H1 (cell line): ENCODE data around the gene CD48.

Source experiments
- CTCF ChIP-seq, 3 experiments: IDR thresholded peaks; 1 replicate in 2 of 3; 2 replicates in 1 of 3; pipeline versions ENCODE4 v1.5.1 to v1.6.1; 2011; ENCODE audit warnings: low read length in 3 of 3, mild to moderate bottlenecking in 3 of 3, inconsistent platforms in 2 of 3, low read depth in 1 of 3, moderate library complexity in 1 of 3; ENCODE audit not compliant: insufficient read depth in 1 of 3; ENCODE audit errors: control extremely low read depth in 1 of 3
- EZH2 ChIP-seq: fragments of 200-600 bp; sonication (generic); IDR thresholded peaks from 2 replicates; pipeline ENCODE4 v1.7.1; 2012; ENCODE audit warnings: low read depth, mild to moderate bottlenecking, moderate library complexity, low read length, inconsistent platforms; ENCODE audit not compliant: severe bottlenecking
- JUN ChIP-seq: IDR thresholded peaks from 2 replicates; pipeline ENCODE4 v1.6.1; 2011; ENCODE audit warnings: low read depth, mild to moderate bottlenecking, improper control_type of control experiment, low read length
- POLR2A ChIP-seq, 2 experiments: IDR thresholded peaks; 1 replicate in 1 of 2; 2 replicates in 1 of 2; pipeline ENCODE4 v1.6.1; 2011; ENCODE audit warnings: low read depth in 2 of 2, low read length in 2 of 2, mild to moderate bottlenecking in 2 of 2; ENCODE audit errors: control extremely low read depth in 1 of 2
- RAD21 ChIP-seq, 2 experiments: IDR thresholded peaks in 1 of 2; conservative IDR thresholded peaks in 1 of 2; 2 replicates each; pipeline ENCODE4 v1.6.1; 2011; ENCODE audit warnings: low read depth in 2 of 2, low read length in 2 of 2, improper control_type of control experiment in 1 of 2, inconsistent platforms in 1 of 2, mild to moderate bottlenecking in 1 of 2, moderate library complexity in 1 of 2

- TF ChIP-seq POLR2A (IDR thresholded peaks at IDR 0.05; ENCODE audit: control extremely low read depth in 1 of 2, low read depth in 2 of 2, low read length in 2 of 2): no peak
- TF ChIP-seq EZH2: no peak
- no peak for TF ChIP-seq RAD21 (IDR thresholded peaks at IDR 0.05 in 1 of 2, conservative IDR thresholded peaks at IDR 0.05 in 1 of 2; ENCODE audit: low read depth in 2 of 2, low read length in 2 of 2)
- no peak for TF ChIP-seq JUN
- no peak for TF ChIP-seq CTCF (IDR thresholded peaks at IDR 0.05; ENCODE audit: control extremely low read depth in 1 of 3, insufficient read depth in 1 of 3, low read depth in 1 of 3, low read length in 3 of 3)
These were observed 48.1 kb upstream of the CD48 start for GRCh38 chr1:160759740-160760139.
